Germinal center (tissue), 1 donor: ENCODE data around the gene ZFYVE1.
"Not testable (repeated sequence)": the region's sequence is repeated elsewhere in the genome, so short reads cannot be mapped to it uniquely, and the experiment has no call there.

Source experiments
- DNase-seq: peaks from one replicate; pipeline ENCODE4 v3.0.0; 2012; ENCODE audit warnings: mixed read lengths, low spot score

ZFYVE1 gene

GRCh38 chr14:73000073-73000472 is 26.8 kb downstream of the ZFYVE1 start:
- DNase-seq = no peak

DNA sequence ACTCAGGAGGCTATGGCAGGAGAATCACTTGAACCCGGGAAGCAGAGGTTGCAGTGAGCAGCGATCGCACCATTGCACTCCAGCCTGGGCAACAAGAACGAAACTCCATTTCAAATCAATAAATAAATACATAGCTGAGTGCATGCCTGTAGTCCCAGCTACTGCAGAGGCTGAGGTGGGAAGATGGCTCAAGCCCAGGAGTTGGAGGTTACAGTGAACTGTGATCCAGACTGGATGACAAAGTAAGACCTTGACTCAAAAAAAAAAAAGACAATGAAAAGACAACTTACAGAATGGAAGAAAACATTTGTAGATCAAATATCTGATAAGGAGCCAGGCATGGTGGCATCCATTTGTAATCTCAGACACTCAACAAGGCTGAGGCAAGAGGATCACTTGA is 27.6 kb downstream of the ZFYVE1 start:
- no peak for DNase-seq

- DNase-seq = no peak
Measured at GRCh38 chr14:72998252-72998903, 28.5 kb downstream of the ZFYVE1 start.

GRCh38 chr14:72996916-72997315 is 30.0 kb downstream of the ZFYVE1 start:
- DNase-seq = no peak

- no peak for DNase-seq
Measured at GRCh38 chr14:72990171-72990570, 36.7 kb downstream of the ZFYVE1 start.

DNA sequence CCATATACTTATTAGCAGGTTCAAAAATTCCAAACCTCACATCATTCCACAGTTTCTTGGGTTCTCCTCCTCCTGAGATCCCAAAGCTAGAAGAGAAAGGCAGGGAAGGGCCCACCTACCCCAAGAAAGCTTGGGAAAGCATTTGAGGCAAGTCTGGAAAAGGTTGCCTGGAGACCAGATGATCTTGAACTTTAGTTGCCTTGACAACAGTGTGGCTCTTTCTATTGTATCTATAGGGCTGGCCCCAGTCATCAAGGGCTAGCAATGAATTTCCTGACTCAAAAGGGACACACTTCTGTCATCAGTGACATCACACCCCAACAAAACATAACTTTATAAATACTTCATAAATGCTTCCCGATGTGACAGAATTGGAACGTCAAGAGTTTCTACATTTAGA is 40.0 kb downstream of the ZFYVE1 start:
- no peak for DNase-seq

GRCh38 chr14:72986214-72986613 is 40.7 kb downstream of the ZFYVE1 start:
- no peak for DNase-seq

- DNase-seq = no peak
Measured at GRCh38 chr14:72982146-72982708, 44.7 kb downstream of the ZFYVE1 start.

DNA sequence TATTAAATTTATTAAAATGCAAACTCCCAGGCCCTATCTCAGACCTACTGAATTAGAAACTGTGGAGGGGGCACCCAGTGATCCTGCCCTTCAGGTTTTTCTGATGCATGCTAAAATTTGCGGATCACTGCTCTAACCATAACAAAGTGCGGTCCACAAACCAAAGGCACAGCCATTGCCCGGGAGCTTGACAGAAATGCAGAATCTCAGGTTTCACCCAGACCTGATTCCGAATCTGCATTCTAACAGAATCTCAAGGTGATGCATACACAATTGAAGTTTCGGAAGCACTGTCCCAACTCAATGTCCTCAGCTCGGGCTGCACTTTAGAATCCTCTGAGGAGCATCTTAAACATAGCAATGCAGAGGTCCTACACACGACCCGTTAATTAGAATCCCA is 46.0 kb downstream of the ZFYVE1 start:
- DNase-seq = no peak

DNA sequence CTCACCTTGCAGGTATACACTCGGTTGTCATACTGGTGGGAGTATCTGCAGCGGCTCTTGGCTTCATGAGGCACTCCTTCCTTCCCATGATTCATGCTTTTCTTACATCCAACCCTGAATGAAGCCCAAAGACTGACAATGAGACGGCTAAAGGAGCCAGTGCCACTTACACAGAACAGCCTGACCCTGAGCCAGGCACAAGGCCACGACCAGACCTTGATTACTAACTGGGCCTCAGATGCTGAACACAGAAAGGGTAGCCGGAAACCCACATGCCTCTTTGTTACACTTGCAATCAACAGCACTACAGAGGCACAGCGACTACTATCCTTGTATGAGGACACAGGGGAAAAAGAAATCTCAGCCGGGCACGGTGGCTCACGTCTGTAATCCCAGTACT is 48.0 kb downstream of the ZFYVE1 start:
- DNase-seq = no peak

- no peak for DNase-seq
Measured at GRCh38 chr14:72975770-72976169, 51.1 kb downstream of the ZFYVE1 start.

- DNase-seq = no peak
Measured at GRCh38 chr14:72974661-72975060, 52.2 kb downstream of the ZFYVE1 start.

- no peak for DNase-seq
Measured at GRCh38 chr14:72970824-72971434, 56.0 kb downstream of the ZFYVE1 start.

GRCh38 chr14:72970058-72970630 is 56.8 kb downstream of the ZFYVE1 start:
- no peak for DNase-seq

GRCh38 chr14:72968316-72968715 is 58.6 kb downstream of the ZFYVE1 start:
- no peak for DNase-seq

DNA sequence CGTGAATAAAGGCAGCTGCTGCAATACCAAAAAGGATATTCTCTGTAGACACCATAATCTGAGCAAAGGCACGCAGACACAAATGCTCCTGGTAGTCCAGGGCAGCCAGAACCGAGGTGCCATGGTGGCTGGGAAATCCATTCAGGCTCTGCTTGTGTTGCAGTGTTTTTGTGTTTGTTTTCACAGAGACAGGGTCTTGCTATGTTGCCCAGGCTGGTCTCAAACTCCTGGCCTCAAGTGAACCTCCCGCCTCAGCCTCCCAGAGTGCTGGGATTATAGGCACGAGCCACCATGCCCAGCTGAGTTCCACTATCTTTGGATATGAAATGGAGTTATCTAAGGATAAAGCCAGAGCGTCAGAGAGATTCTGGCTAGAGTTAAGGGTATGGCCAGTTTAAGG is 60.9 kb downstream of the ZFYVE1 start:
- no peak for DNase-seq

GRCh38 chr14:72965249-72965648 is 61.7 kb downstream of the ZFYVE1 start:
- DNase-seq = no peak

GRCh38 chr14:72962829-72963312 is 64.0 kb downstream of the ZFYVE1 start:
- no peak for DNase-seq

DNA sequence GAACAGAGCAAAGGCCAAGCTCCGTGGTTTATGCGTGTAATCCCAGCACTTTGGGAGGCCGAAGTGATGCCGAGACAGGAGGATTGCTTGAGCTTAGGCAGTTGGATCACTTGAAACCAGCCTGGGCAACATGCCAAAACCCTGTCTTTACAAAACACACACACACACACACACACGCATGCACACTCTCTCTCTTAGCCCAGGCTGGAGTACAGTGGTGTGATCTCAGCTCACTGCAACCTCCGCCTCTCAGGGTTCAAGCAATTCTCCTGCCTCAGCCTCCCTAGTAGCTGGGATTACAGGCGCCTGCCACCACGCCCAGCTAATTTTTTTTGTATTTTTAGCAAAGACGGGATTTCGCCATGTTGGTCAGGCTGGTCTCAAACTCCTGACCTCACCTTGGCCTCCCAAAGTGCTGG is 64.6 kb downstream of the ZFYVE1 start:
- not testable (repeated sequence) for DNase-seq

GRCh38 chr14:72961579-72962335 is 65.1 kb downstream of the ZFYVE1 start:
- no peak for DNase-seq

DNA sequence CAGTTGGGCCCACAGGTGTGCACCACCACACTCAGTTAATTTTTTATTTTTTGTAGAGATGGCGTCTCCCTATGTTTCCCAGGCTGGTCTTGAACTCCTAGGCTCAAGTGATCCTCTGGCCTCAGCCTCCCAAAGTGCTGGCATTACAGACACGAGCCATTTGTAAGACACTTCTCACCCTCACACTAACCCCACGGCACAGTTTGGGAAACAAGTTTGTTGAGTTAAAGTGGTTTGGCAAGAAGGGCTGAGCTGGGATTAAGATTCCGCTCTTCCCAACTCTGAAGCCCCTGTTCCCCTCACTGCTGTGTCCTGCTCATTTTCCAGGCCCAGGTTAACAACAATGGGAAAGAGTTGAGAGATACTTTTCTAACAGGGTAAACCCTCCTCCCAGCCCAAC is 65.9 kb downstream of the ZFYVE1 start:
- DNase-seq = not testable (repeated sequence)

DNA sequence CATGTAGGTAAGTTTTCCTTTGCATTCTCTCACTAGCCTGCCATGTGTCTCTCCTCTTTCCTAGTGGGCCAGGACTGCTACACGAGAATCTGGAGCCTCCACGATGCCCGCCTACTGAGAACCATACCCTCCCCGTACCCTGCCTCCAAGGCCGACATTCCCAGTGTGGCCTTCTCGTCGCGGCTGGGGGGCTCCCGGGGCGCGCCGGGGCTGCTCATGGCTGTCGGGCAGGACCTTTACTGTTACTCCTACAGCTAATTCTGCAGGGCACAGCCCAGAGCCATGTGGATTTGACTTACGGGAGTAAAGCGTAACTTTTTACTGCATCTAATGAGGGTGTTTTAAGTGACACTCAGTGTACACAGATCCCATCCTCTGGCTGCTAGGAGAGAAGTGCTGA is 68.4 kb downstream of the ZFYVE1 start:
- no peak for DNase-seq
